PFSK-1 (cell line): ENCODE measurements around the gene MST1.

Experiments
- POLR2AphosphoS5 ChIP-seq: IDR thresholded peaks from 2 replicates; pipeline ENCODE4 v1.6.1; 2012; ENCODE audit warnings: low read depth, mild to moderate bottlenecking, control low read depth, low read length, moderate library complexity
- SIN3A ChIP-seq: IDR thresholded peaks from 2 replicates; pipeline ENCODE4 v1.6.1; 2012; ENCODE audit warnings: mild to moderate bottlenecking, low read length, moderate library complexity, borderline replicate concordance; ENCODE audit not compliant: insufficient read depth
- TAF1 ChIP-seq: IDR thresholded peaks from 2 replicates; pipeline ENCODE4 v1.6.1; 2012; ENCODE audit warnings: low read length, control low read depth, borderline replicate concordance; ENCODE audit not compliant: insufficient read depth
- TF ChIP-seq, protein P1 (sequence below), 2 experiments: IDR thresholded peaks; 2 replicates each; pipeline versions ENCODE4 v1.6.1 to v1.8.0; 2011 to 2012; ENCODE audit warnings: low read depth in 2 of 2, low read length in 2 of 2, control low read depth in 1 of 2, inconsistent platforms in 1 of 2, mild to moderate bottlenecking in 1 of 2, moderate library complexity in 1 of 2; ENCODE audit not compliant: insufficient read depth in 1 of 2

GRCh38 chr3:49721896-49722781 lies 32.9 kb upstream of the MST1 start:
- TF ChIP-seq SIN3A (no peak), POLR2AphosphoS5 (no peak), TAF1 (no peak)
- TF ChIP-seq, protein P1, sequence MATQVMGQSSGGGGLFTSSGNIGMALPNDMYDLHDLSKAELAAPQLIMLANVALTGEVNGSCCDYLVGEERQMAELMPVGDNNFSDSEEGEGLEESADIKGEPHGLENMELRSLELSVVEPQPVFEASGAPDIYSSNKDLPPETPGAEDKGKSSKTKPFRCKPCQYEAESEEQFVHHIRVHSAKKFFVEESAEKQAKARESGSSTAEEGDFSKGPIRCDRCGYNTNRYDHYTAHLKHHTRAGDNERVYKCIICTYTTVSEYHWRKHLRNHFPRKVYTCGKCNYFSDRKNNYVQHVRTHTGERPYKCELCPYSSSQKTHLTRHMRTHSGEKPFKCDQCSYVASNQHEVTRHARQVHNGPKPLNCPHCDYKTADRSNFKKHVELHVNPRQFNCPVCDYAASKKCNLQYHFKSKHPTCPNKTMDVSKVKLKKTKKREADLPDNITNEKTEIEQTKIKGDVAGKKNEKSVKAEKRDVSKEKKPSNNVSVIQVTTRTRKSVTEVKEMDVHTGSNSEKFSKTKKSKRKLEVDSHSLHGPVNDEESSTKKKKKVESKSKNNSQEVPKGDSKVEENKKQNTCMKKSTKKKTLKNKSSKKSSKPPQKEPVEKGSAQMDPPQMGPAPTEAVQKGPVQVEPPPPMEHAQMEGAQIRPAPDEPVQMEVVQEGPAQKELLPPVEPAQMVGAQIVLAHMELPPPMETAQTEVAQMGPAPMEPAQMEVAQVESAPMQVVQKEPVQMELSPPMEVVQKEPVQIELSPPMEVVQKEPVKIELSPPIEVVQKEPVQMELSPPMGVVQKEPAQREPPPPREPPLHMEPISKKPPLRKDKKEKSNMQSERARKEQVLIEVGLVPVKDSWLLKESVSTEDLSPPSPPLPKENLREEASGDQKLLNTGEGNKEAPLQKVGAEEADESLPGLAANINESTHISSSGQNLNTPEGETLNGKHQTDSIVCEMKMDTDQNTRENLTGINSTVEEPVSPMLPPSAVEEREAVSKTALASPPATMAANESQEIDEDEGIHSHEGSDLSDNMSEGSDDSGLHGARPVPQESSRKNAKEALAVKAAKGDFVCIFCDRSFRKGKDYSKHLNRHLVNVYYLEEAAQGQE (IDR thresholded peaks at IDR 0.05; ENCODE audit: insufficient read depth in 1 of 2, low read depth in 2 of 2, low read length in 2 of 2): no peak
